NCI-H774 (cell line): ENCODE data around the gene VDR.
"Not testable (repeated sequence)": the region's sequence is repeated elsewhere in the genome, so short reads cannot be mapped to it uniquely, and the experiment has no call there.

Experiments used
- DNase-seq: peaks from one replicate; lab custom pipeline; 2025; lab: John Stamatoyannopoulos, UW

VDR gene

DNA sequence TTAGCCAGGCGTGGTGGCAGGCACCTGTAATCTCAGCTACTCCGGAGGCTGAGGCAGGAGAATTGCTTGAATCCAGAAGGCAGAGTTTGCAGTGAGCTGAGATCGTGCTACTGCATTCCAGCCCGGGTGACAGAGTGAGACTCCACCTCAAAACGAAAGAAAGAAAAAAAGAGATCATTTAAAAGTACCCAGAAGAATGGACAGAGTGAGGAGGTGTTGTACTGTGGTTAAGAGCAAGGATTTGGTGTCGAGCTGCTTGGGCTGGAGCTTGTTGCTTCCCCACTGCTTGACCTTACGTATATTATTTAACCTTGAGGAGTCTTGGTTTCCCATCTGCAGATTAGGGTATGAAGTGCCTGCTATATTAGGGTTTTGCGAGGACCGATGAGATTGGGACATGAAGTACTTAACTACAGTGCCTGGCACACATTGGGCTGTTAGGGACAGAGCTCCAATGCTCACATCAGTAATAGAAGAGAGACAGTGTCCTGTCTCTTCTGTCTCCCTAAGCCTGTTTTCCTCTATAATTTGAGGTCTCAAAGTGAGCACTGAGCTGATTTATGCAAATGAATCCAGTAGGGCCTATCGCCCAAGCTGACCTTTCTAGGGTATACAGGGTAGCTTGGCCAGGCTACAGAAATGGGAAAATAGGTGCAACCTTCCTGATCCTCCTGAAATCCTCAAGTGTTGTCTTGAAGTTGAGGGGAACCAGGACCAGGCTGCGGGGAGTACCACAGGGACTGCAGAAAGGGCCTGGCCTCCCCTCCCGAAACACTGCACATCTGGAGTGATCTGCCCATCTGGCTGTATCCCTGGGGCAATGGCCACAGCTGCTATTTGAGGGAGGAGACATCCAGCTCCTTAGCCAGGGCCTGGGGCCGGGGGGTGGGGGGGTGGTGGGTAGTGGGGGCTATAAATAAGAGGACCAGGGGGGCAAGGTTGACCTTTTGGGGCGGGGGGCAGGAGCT is 76.5 kb downstream of the VDR start:
- no peak for DNase-seq

DNA sequence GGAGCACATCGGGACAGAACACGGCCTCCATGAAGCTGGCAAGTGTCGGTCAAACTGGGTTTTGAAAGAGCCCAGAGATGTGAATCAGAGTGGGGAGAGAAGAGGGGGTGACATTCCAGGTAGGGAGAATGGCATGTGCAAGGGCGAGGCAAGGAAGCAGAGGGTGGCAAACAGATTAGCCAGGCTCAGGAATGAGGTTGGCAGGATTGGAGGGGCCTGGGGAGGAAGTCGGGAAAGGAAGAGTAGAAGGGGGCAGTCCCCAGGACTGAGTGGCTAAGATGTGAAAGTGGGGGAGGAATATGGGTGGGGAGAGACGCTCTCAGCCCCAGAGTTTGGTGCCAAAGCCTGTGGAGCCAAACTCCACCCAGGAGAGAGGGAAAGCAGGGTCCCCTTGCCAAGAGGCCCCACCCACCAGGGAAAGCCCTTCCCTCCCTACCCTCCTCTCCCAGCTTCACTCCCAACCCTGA is 79.6 kb downstream of the VDR start:
- no peak for DNase-seq

DNA sequence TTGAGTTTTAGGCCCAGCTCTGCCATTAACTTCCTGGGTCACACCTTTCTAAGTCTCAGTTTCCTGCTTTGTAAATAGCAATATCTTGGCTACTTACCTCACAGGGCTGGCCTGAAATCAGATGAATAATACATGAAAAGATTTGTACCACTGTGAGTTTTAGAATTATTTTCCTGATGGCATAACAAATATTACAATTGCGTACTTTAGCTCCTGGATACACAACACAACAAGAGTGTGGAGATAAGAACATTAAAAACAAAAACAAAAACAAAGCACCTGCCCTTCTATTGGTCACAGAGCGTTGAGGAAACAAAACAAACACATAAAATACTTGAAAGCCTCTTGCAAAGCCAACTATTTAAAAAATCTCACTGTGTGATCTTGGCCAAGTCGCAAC is 80.2 kb downstream of the VDR start:
- DNase-seq: no peak

DNA sequence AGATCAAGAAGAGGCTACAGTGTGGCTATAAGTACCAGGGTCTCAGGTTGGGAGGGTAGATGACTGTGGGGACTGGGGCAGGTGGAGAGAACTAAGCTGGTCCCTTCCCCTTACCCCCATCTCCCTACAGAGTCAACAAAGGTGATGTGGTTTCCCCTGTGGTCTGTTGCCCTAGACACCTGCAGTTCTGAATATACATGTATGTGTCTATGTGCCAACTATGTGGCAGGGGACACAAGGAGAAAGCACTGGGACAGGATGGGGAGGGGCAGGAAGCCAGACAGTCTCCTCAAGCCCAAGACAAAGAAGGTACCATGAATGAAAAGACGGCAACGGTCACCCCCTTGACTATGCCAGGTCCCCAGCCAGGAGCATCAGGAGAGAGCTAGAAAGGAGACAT is 80.6 kb downstream of the VDR start:
- DNase-seq: no peak

DNA sequence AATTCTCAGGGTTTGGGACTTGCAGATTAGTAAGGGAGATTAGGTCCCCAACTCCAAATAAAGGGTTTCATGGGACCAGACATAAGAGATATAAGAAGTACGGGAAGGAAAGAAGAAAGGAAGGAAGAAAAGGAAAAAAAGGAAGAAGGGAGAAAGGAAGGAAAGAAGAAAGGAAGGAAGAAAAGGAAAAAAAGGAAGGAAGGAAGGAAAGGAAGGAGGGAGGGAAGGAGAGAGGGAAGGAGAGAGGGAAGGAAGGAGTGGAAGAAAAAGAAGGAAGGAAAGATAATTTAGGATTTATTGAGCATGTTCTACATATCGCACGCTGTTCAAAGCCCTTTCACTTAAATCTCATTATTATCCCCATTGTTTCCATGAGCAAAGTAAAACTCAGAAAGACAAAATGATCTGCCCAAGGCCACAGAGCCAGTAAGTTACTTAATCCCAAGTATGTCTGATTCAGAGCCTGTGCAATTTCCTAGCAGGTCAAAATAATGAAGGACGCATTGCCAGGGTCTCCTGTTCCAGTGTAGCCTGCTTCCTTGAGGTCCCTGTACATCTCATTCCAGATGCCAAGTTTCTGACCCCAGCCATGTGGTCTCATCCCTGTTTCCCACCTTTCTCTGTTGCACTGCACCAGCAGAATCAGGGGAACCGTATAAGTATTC is 81.2 kb downstream of the VDR start:
- DNase-seq: no peak

DNA sequence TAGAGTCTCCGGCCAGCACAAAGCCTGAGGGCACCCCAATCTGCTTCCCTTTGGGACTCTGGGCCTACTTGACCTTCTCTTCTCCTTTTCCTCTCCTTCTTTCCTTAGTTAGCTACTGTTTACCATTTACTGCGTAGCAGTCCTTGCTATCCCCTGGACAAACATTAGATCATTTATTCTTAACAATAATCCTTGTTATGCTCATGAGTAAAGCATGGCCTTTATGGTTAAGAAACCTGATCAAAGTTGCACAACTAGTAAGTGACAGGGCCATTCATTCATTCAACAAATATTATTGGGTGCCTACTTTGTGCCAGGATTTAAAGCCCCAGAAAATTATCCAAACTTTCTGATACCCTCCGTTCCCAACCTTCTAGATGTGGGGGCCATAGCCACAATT is 81.9 kb downstream of the VDR start:
- DNase-seq: no peak

DNA sequence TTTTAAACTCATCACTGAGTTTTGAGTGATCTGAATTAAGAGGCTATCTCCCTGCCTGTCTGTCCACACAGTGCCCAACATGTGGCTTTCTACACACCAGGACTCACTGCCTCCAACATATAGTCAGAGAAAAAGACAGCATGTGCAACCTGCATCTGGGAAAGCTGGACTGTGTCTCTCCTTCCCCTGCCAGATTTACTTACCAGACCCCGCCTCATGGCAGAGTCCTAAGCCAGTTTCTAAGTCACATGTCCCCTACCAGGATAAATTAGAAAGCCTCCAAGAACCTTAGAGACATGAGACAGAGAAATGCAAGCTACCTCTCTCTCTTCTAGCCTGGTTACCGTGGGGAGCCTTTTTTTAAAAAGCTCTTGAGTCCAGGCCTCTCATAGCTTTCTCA is 82.4 kb downstream of the VDR start:
- no peak for DNase-seq

DNA sequence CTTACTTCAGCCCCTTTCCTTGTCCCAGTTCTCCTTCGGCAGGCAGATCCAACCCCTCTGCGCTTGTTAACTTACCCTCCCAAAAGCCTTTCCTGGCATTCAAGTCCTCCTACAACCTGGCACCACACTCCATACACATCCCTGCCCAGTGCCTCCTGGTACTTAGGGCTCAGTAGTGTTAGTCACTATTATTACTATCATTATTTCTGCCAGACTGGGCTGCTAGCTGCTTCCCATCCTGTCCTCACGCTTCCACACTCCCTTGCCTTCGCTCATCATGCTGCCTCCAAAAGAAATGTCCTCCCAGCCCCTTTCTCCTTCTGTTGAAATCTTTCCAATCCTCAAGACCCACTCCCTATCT is 83.5 kb downstream of the VDR start:
- no peak for DNase-seq

DNA sequence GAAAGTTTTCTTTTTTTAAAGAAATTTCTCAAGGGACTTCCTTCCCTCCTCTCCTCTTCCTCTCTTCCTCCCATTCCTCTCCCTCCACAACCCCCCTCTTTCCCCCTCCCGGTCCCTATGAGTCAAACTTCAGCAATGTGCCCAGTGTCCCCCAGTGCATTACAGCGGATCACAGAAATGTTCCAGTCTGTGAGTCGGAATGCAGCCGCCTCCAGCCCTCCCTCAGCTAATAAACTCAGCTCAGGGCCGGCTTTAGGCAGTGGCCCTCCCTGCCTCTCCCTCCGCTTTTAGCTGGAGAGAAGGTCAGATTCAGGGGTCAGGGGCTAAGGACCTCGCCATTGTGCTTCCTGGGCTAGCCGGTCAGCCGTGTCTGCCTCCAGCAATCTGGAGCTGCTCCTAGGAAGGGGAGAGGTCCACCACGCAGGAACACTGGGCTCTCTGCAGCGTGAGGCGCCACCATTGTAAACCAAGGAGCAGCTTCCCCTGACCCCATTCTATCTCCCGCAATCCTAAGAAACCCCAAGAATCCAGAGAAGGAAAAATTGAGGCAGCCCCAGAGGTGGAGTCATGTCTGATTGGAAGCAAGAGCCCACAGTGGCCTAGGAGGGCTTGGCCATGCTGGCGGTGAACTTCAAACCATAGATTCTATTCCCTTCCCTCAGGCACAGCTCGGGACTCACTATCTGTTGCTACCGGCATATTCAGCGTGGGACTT is 84.0 kb downstream of the VDR start:
- DNase-seq: no peak

DNA sequence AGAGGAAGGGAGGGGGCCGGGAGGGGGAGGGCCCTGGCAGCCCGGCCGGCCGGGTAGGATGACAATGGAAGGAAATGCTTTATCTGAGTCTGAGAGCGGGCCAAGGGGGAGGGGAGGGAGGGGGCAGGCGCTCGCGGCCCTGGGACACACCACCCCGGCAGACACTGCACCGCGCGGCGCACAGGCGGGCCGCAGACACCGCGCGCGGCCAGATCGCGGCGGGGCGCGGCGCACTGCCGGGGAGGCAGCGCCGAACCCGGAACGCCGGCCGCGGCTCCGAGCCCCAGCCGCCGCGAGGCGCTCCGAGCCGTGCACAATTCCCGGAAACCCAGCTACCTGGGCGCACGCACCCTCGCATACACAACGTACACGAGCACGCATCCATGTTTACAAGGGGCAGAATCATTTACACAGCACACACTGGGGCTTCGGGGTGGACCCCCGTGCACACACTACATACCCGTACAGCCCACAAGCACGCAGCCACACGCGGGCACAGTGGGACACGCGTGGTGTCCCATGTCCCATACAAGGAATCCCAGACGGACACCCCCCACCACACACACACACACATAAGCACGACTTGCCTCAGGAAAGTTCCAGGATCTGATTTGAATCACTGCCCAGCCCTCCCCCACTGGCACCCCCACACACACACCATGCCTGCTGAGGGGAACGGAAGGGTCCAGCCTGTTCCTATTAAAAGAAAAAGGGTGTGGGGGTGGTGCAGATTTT is 84.7 kb downstream of the VDR start, which contains the start of gene HDAC7:
Gene HDAC7, minus strand, starts transcription at position 8 of the 735 bp plus-strand sequence. CDS start 118 bp downstream, outside the sequence.
- peak; percentile 44 for DNase-seq

DNA sequence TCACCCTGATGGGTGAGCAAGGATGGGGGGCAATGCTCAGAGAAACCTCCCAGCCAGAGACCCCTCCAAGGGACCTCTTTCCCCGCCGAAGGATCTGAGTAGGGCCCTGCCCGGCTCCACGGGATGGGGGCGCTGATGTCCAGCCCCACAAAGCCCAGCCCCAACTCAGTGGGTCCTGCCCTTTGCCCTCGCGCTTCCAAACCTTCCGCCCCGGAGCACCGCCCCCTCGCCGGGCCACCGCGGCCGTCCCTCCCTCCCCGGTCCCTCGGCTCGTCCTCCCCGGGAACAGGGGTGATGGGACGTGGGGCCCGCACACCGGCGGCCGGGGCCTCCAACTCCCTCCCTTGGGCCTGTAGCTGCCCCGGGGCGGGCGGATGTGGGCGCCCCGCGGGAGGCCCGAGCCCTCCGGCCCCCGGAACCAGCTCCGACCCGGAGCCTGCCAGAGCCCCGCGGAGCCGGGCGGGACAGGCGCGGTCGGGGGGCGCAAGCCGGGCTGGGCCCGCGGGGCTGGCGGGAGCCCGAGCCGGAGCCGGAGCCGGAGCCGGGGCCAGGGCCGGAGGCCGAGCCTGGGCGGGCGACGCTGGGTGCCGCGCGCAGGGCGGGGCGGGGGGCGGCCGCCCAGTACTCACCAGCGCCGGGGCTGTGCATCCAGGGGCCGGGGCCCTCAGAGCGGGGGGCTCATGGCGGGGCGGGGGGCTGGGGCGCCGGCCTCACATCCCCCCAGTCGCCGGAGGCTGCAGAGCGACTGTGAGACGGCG is 85.5 kb downstream of the VDR start:
- no peak for DNase-seq

DNA sequence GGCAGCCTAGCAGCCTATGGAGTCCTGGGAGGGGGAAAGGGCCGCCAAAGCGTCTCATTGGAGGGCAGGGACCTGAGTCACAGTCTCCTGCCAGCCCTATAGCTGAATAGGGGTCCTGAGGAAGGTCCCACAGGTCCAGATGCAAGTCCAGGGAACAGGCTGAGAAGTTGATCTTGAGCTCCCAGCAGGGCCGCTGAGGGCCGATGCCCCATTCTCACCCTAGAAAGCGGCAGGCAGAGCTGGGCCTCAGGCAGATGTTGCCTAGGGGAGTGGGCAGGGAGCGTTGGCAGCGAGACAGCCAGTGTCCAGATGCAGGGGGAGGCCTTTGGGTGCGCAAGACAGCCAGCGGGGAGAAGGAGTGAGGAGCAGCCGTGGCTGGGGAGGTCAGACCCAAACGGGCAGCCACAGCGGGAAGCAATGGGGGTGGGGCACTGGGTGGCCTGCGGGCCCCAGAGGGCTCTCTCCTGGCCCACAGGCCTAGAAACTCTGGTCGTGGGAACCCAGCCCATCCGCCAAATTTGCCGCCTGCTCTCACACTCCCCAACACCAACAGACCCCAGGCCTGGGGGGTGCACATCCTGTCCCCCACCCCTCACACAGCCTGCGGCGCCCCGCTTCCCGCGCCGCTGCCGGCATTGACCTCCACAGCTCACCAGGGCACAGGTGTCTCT is 86.2 kb downstream of the VDR start:
- no peak for DNase-seq

DNA sequence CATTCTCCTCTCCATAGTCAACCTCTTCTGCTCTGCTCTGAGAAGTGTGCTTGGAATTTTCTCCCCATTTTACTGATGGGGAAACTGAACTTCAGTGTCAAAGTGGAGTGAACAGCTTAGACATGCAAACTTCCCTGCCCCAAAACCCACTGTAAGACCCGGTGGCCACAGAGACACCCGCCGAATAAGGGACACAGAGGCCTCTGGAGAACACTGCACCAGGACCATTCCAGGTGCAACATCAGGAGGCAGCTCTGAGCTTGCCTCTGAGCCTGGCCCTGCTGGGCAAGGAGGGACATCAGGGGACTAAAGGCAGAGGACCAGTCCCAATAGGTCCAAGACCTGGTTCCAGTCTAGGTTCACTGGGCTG is 86.8 kb downstream of the VDR start:
- no peak for DNase-seq

DNA sequence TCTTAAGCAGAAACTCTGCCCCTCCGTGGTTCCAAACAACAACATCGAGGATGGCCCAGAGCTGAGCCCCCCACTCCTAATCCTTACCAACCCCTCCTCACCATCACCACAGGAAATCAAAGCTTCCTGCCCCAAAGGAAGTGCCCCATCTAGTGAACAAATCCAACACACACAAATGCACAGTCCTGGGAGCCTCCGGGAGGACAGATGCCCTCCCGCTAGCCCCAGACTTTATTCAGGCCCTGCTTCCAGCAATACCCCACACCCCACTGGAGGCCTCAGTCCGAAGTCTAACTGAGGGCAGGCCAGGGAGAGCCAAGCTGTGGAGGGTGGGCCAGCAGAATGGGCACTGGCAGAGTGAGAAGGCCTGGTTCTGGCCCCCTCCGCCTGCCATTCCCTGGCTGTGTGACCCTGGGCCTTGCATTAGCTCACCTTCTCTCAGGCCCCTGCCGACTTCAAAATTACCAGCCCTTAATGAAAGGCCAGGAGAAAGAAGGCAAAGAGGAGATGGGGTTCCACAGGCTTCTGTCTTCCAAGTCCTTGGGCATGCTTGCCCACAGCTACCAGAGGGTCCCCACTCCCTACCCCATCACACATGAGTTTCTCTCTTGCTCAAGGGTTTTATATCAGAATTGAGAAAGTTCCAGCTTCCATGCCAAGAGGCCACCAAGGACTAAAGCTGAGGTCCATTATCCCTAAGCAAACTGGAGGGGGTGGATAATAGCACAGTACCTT is 87.4 kb downstream of the VDR start:
- DNase-seq: no peak

DNA sequence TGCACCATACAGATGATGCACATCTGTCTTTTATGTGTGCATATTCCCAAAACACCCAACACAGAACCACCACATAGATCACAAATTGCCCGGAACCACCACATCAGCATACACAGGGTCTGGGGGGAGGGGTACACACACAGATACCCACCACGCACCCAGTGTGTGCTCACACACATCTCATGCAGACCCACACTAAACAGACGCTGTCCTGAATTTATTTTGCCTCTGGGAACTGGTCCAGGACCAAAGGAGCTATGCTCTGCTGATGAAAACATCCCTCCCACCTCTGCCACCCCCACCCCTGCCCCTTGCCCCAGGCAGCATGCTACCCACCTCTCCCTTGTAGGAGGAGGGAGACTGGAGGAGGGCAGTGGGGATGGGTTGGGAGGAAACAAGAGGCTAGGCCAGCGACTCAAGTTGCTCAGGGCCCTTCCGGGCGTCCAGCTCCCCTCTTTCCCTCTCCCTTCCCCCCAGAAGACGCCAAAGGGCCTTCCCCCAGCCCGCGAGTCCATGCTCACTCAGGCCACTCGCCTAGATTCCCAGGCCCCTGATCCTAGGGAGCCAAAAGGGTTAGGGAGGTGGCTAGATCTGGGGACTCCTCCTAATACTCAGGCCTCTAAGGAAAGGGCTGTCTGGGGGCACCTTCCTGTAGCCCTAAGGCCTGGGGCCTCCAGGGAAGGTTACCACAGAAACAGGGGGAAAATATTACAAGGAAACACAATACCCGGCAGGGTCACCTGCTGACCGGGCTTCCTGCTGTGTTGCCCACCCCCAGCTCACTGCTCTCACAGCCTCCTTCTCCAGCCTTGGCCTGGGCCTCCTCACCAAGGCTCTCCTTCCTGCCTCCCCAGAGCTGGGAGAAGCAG is 88.2 kb downstream of the VDR start:
- no peak for DNase-seq

DNA sequence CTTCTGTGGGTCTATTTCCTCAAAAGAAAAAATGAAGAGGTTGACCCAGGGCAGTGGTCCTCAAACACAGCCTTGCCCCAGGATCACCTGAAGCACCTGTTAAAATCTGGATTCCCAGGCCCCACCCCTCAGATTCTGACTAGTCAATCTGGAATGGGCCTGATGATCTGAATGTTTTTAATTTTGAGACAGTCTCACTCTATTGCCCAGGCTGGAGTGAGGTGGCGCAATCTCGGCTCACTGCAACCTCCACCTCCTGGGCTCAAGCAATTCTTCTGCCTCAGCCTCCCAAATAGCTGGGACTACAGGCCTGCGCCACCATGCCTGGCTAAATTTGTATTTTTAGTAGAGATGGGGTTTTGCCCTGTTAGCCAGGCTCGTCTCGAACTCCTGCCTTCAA is 89.3 kb downstream of the VDR start:
- not testable (repeated sequence) for DNase-seq

DNA sequence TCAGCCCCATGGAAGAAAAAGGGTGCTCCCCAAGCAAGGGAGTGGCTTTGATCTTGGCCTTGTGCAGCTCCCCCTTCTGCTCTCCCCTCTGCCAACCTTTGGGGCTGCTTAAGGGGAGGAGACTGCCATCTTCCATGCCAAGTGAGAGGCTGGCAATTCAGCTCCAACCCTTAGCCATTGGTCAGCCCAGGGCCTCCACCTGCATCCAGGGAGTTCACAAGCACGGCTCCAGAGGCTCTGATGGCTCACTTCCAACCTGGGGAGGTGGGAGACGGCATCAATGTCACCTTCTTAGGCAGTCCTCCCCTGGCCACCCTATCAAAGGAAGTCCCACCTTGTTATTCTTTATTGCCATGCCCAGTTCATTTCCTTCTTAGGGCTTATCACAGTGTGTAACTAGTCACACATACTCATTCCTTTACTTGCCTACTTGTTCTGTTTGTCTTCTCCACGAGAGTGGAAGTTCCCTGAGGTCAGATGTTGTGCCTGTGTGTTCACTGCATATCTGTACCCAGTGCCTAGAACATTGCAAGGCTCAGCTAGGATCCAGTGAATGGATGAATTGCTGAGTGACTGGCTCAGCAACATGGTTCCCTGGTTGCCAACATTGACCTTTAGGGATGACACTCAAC is 90.1 kb downstream of the VDR start:
- DNase-seq: no peak

DNA sequence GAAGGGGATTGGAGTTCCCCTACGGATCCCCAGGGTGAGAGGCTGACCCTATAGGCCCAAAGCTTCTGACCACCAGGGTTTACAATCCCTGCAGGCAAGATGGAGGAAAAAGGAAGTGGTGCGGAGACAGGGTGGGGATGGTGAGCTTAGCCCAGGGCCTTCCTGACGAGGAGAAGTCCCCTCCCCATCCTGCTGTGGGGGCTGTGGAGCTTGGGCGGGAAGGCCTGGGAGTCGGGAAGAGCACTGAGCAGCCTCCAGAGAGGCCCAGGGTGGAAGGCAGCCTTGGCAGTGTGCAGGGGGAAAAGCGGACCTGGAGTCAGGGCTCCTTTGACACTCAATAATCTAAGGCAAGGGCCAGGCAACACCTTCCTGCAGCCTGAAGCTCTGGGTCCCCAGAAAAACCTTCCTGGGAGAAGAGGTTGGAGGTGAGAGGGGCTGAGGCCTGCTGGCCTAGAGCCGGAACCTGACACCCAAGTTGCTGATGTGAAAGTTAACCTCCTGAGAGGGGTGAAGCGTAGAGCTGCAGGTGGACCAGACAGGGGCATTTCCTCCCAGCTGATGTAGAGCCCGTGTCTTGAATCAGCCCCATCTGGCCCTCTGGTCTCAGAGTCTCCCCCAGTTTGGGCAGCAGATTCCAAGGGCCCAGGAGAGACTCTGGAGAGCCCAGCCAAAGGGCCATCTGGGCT is 91.1 kb downstream of the VDR start:
- DNase-seq: no peak
